H1 (cell line): ENCODE data around the gene RIF1.

Experiments used
- ATF2 ChIP-seq: IDR thresholded peaks from 2 replicates; pipeline ENCODE4 v1.6.1; 2012; ENCODE audit warnings: low read length, inconsistent platforms
- CTCF ChIP-seq, 3 experiments: IDR thresholded peaks; 1 replicate in 2 of 3; 2 replicates in 1 of 3; pipeline versions ENCODE4 v1.5.1 to v1.6.1; 2011; ENCODE audit warnings: low read length in 3 of 3, mild to moderate bottlenecking in 3 of 3, inconsistent platforms in 2 of 3, low read depth in 1 of 3, moderate library complexity in 1 of 3; ENCODE audit not compliant: insufficient read depth in 1 of 3; ENCODE audit errors: control extremely low read depth in 1 of 3
- KDM1A ChIP-seq: fragments of 200-600, 300-600 bp; sonication (generic); IDR thresholded peaks from 2 replicates; pipeline ENCODE4 v1.7.1; 2016; ENCODE audit warnings: mild to moderate bottlenecking, low read length, borderline replicate concordance

DNA sequence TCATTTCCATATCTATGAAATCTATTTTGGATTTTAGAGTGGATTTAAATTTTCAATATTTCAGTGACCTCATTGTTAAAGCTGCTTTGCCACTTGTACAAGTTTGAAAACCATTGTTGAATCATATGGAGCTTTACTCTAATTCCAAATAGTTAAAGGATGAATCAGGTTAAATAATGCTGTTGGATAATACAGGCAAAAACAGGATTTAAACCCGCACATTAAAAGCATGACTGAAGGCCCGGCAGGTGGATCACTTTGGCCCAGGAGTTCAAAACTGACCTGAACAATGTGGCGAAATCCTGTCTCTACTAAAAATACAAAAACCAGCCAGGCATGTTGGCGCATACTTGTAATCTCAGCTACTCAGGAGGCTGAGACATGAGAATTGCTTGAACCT is 68.3 kb downstream of the RIF1 start:
- TF ChIP-seq CTCF (IDR thresholded peaks at IDR 0.05; ENCODE audit: control extremely low read depth in 1 of 3, insufficient read depth in 1 of 3, low read depth in 1 of 3, low read length in 3 of 3) (no peak), ATF2 (no peak), KDM1A (no peak)
